Neural cell (in vitro differentiated cells): ENCODE data around the gene SEL1L3. TPM values are rescaled to one million over a fixed set of nuclear protein-coding genes. Genes with fewer than 3 reads are reported as not detected.

ENCODE experiments used
- H2AFZ ChIP-seq: fragments of 200-600, 300-800 bp; sonication (generic), shearing (Covaris generic); 2 replicates; pipeline ENCODE4 v1.6.0; 2014; ENCODE audit warnings: low read depth, mild to moderate bottlenecking, antibody characterized with exemption, low read length, moderate library complexity
- H3F3A ChIP-seq: fragments of 200-600 bp; shearing (Covaris generic); 2 replicates; pipeline ENCODE4 v1.6.1; 2016; ENCODE audit warnings: mild to moderate bottlenecking, moderate library complexity, mixed read lengths, antibody characterized with exemption, low read length; ENCODE audit not compliant: insufficient read depth, poor library complexity, severe bottlenecking
- H3K27ac ChIP-seq: fragments of 200-600, 300-800 bp; sonication (generic), shearing (Covaris generic); 2 replicates; pipeline ENCODE4 v1.5.1; 2014; ENCODE audit warnings: mild to moderate bottlenecking, low read length, moderate library complexity
- H3K27me3 ChIP-seq: fragments of 300-800, 200-600 bp; sonication (generic), shearing (Covaris generic); 2 replicates; pipeline ENCODE4 v1.6.0; 2014; ENCODE audit warnings: mild to moderate bottlenecking, low read depth, low read length, moderate library complexity; ENCODE audit not compliant: insufficient read depth
- H3K36me3 ChIP-seq: fragments of 300-800, 200-600 bp; sonication (generic), shearing (Covaris generic); 2 replicates; pipeline ENCODE4 v1.5.1; 2014; ENCODE audit warnings: mild to moderate bottlenecking, antibody characterized with exemption, low read length, moderate library complexity; ENCODE audit not compliant: insufficient read depth
- H3K4me2 ChIP-seq: fragments of 300-800, 200-600 bp; sonication (generic), shearing (Covaris generic); 2 replicates; pipeline ENCODE4 v1.6.0; 2014; ENCODE audit warnings: mild to moderate bottlenecking, low read length
- H3K4me3 ChIP-seq: fragments of 300-800, 200-600 bp; sonication (generic), shearing (Covaris generic); 2 replicates; pipeline ENCODE4 v1.5.1; 2014; ENCODE audit warnings: mild to moderate bottlenecking, low read length, moderate library complexity
- H3K79me2 ChIP-seq: fragments of 200-600 bp; shearing (Covaris generic); replicated peaks from 2 replicates; pipeline ENCODE4 v1.6.0; 2014; ENCODE audit warnings: mild to moderate bottlenecking, low read length, moderate library complexity; ENCODE audit not compliant: insufficient read depth
- H3K9ac ChIP-seq: fragments of 300-800, 200-600 bp; sonication (generic), shearing (Covaris generic); 2 replicates; pipeline ENCODE4 v1.6.1; 2016; ENCODE audit warnings: mild to moderate bottlenecking, low read length, mixed read lengths
- H3K9me2 ChIP-seq: fragments of 200-600 bp; shearing (Covaris generic); 2 replicates; pipeline ENCODE4 v1.6.1; 2016; ENCODE audit warnings: mild to moderate bottlenecking, low read length, mixed read lengths; ENCODE audit not compliant: insufficient read depth
- H3K9me3 ChIP-seq: fragments of 200-600, 300-800 bp; sonication (generic), shearing (Covaris generic); 2 replicates; pipeline ENCODE4 v1.6.1; 2016; ENCODE audit warnings: mild to moderate bottlenecking, mixed run types, low read length, moderate library complexity, mixed read lengths
- H4K20me1 ChIP-seq: fragments of 200-600 bp; shearing (Covaris generic); 2 replicates; pipeline ENCODE4 v1.6.1; 2016; ENCODE audit warnings: mild to moderate bottlenecking, mixed run types; ENCODE audit not compliant: insufficient read depth
- EP300 ChIP-seq: fragments of 450-650 bp; conservative IDR thresholded peaks from 2 replicates; pipeline ENCODE4 v1.6.1; 2014; ENCODE audit warnings: antibody characterized with exemption, mild to moderate bottlenecking, moderate library complexity; ENCODE audit not compliant: poor library complexity, severe bottlenecking
- EZH2 ChIP-seq: fragments of 200-600, 300-800 bp; shearing (Covaris generic), sonication (generic); IDR thresholded peaks from 2 replicates; pipeline ENCODE4 v1.6.1; 2014; ENCODE audit warnings: antibody characterized with exemption, low read length, borderline replicate concordance, mild to moderate bottlenecking; ENCODE audit not compliant: insufficient read depth, poor library complexity, severe bottlenecking
- MXI1 ChIP-seq: fragments of 450-650 bp; conservative IDR thresholded peaks from 2 replicates; pipeline ENCODE4 v1.6.1; 2014; ENCODE audit warnings: antibody characterized with exemption, mild to moderate bottlenecking; ENCODE audit not compliant: poor library complexity, severe bottlenecking
- POLR2AphosphoS5 ChIP-seq: IDR thresholded peaks from 2 replicates; pipeline ENCODE4 v1.6.1; 2012
- RAD21 ChIP-seq: fragments of 450-650 bp; conservative IDR thresholded peaks from 2 replicates; pipeline ENCODE4 v1.6.1; 2014; ENCODE audit warnings: antibody characterized with exemption, mild to moderate bottlenecking, moderate library complexity
- SMC3 ChIP-seq: fragments of 450-650 bp; conservative IDR thresholded peaks from 2 replicates; pipeline ENCODE4 v1.6.1; 2014; ENCODE audit warnings: antibody characterized with exemption, mild to moderate bottlenecking, moderate library complexity; ENCODE audit not compliant: poor library complexity
- TAF1 ChIP-seq: IDR thresholded peaks from 2 replicates; pipeline ENCODE4 v1.6.1; 2012; ENCODE audit warnings: low read depth
- polyA plus RNA-seq: library from polyadenylated mRNA; depleted of rRNA; stranded (reverse); fragments of >200 nt; gene quantifications from 2 replicates; pipeline ENCODE4 v1.2.3, GENCODE V29; 2014
- TF ChIP-seq, protein P1 (sequence below): fragments of 450-650 bp; IDR thresholded peaks from 2 replicates; pipeline ENCODE4 v1.5.1; 2014; ENCODE audit warnings: antibody characterized with exemption, mild to moderate bottlenecking, moderate library complexity; ENCODE audit not compliant: poor library complexity, severe bottlenecking
- TF ChIP-seq, protein P2 (sequence below): IDR thresholded peaks from 2 replicates; pipeline ENCODE4 v1.6.1; 2012; ENCODE audit warnings: borderline replicate concordance

SEL1L3 gene
- polyA plus RNA-seq, 1 donor from 2014 or later, result 2.0 TPM

DNA sequence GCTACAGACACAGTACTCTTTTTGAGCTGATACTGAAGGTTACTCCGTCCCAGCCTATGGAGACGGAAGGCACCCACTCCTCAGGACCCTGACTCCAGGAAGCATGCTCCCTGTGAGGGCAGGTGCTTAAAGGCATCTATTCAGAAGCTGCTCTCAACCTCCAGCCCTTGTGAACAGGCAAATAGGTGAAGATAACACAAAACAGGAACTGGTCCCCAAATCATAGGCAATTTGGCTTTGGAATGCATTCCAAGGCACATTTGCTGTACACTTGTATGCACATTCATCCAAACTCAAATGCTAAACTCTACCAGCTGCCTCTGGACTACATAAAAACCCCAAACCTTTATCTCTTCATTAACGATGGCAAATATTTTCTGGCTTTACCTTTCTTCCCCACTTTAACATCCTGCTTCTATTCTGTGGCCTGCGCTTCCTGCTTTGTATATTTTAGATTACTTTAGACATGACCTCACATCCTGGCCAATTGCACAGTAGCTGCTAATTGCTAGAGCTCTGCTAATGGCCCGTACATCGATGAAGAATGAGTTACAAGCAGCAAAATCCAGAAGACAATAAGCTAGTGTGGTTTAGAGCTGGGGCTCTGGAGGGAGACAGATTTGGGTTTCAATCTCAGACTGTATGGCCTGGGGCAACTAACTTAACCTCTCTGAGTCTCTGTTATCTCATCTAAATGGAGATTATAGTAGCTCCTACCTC, 3.2 kb downstream of the SEL1L3 start:
- TF ChIP-seq EZH2, result no peak
- Histone ChIP-seq H3K27me3 (peaks cover 40% of the 10 kb centered on the region), H3K9ac (no peak overlapping the region), H3K36me3 (no peaks in the 10 kb centered on the region), H2AFZ (no peak overlapping the region), H3F3A (no peaks in the 10 kb centered on the region), H3K9me2 (no peaks in the 10 kb centered on the region), H3K9me3 (no peaks in the 10 kb centered on the region), H4K20me1 (no peaks in the 10 kb centered on the region), H3K4me3 (no peak overlapping the region), H3K27ac (no peak overlapping the region), H3K4me2 (no peak overlapping the region), H3K79me2 (no peaks in the 10 kb centered on the region)

DNA sequence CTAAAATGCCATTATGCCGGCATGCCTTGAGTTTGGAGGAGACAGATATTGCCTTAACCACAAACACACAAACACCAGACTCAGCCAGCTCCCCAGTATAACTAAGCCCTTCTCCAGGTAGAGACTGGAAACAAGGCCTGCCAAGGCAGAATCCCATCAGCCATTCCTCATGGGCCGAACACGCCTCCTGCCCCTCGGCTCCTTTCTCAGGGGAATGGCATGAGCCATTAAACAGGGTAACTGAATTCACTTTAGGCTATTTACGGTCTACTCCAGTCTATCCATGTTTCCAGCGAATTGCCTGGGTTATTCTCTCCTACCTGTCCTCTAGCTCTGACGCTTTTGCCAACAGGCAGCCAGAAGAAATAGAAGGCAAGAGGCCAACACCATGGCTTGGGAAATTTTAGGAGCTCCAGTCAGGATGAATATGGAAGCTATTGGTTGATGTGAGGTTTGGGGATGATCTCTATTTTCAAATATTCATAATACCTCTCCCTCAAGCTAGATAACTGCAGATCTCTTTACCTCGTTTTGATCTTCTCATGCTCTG, 4.9 kb downstream of the SEL1L3 start:
- Histone ChIP-seq H3K9me3 (no peaks in the 10 kb centered on the region), H3K27ac (no peak overlapping the region), H3K36me3 (no peaks in the 10 kb centered on the region), H3K79me2 (no peaks in the 10 kb centered on the region), H3K4me2 (no peak overlapping the region), H3K27me3 (peaks cover 24% of the 10 kb centered on the region), H4K20me1 (no peaks in the 10 kb centered on the region), H2AFZ (no peak overlapping the region), H3K9ac (no peak overlapping the region), H3F3A (no peaks in the 10 kb centered on the region), H3K9me2 (no peaks in the 10 kb centered on the region), H3K4me3 (no peak overlapping the region)
- no peak for TF ChIP-seq MXI1
- TF ChIP-seq, protein P1, sequence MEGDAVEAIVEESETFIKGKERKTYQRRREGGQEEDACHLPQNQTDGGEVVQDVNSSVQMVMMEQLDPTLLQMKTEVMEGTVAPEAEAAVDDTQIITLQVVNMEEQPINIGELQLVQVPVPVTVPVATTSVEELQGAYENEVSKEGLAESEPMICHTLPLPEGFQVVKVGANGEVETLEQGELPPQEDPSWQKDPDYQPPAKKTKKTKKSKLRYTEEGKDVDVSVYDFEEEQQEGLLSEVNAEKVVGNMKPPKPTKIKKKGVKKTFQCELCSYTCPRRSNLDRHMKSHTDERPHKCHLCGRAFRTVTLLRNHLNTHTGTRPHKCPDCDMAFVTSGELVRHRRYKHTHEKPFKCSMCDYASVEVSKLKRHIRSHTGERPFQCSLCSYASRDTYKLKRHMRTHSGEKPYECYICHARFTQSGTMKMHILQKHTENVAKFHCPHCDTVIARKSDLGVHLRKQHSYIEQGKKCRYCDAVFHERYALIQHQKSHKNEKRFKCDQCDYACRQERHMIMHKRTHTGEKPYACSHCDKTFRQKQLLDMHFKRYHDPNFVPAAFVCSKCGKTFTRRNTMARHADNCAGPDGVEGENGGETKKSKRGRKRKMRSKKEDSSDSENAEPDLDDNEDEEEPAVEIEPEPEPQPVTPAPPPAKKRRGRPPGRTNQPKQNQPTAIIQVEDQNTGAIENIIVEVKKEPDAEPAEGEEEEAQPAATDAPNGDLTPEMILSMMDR, result no peak
- TF ChIP-seq TAF1, result no peak
- TF ChIP-seq, protein P2, sequence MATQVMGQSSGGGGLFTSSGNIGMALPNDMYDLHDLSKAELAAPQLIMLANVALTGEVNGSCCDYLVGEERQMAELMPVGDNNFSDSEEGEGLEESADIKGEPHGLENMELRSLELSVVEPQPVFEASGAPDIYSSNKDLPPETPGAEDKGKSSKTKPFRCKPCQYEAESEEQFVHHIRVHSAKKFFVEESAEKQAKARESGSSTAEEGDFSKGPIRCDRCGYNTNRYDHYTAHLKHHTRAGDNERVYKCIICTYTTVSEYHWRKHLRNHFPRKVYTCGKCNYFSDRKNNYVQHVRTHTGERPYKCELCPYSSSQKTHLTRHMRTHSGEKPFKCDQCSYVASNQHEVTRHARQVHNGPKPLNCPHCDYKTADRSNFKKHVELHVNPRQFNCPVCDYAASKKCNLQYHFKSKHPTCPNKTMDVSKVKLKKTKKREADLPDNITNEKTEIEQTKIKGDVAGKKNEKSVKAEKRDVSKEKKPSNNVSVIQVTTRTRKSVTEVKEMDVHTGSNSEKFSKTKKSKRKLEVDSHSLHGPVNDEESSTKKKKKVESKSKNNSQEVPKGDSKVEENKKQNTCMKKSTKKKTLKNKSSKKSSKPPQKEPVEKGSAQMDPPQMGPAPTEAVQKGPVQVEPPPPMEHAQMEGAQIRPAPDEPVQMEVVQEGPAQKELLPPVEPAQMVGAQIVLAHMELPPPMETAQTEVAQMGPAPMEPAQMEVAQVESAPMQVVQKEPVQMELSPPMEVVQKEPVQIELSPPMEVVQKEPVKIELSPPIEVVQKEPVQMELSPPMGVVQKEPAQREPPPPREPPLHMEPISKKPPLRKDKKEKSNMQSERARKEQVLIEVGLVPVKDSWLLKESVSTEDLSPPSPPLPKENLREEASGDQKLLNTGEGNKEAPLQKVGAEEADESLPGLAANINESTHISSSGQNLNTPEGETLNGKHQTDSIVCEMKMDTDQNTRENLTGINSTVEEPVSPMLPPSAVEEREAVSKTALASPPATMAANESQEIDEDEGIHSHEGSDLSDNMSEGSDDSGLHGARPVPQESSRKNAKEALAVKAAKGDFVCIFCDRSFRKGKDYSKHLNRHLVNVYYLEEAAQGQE, result no peak
- no peak for TF ChIP-seq POLR2AphosphoS5
- TF ChIP-seq RAD21, result no peak
- TF ChIP-seq EP300, result no peak
- TF ChIP-seq SMC3, result no peak
- no peak for TF ChIP-seq EZH2
